Kidney (tissue), 14 donors: ENCODE data around the gene ZNF682. TPM values are rescaled to one million over a fixed set of nuclear protein-coding genes. Genes with fewer than 3 reads are reported as not detected.
"Not testable (repeated sequence)": the region's sequence is repeated elsewhere in the genome, so short reads cannot be mapped to it uniquely, and the experiment has no call there.

Source experiments
- DNase-seq, 5 donors: peaks; one replicate each; pipeline ENCODE4 v3.0.0-alpha.2; 2013 to 2020
- FAIRE-seq: peaks from 2 replicates; lab custom pipeline; 2012; peaks lifted over from hg19 to GRCh38; lab: Jason Lieb, UNC
- H3K27ac ChIP-seq, 2 donors: one replicate each; pipeline ENCODE4 v1.7.0; 2013; ENCODE audit warnings: low read depth in 2 of 2, low read length in 2 of 2, inconsistent platforms in 1 of 2
- H3K27me3 ChIP-seq: one replicate; pipeline ENCODE4 v1.7.1; 2013; ENCODE audit warnings: low read length, inconsistent platforms; ENCODE audit not compliant: control insufficient read depth, insufficient read depth
- H3K36me3 ChIP-seq, 3 donors: one replicate each; pipeline versions ENCODE4 v1.7.0 to v1.7.1; 2013; ENCODE audit warnings: low read length in 3 of 3, control low read depth in 1 of 3, inconsistent platforms in 1 of 3; ENCODE audit not compliant: insufficient read depth in 3 of 3, control insufficient read depth in 2 of 3
- H3K4me1 ChIP-seq, 3 donors: one replicate each; pipeline versions ENCODE4 v1.7.0 to v1.7.1; 2013; ENCODE audit warnings: low read length in 3 of 3, inconsistent platforms in 1 of 3, low read depth in 1 of 3; ENCODE audit not compliant: control insufficient read depth in 2 of 3, insufficient read depth in 2 of 3
- H3K4me3 ChIP-seq, 3 donors: one replicate each; pipeline versions ENCODE4 v1.7.0 to v1.8.1; 2013; ENCODE audit warnings: low read length in 3 of 3, control low read depth in 1 of 3, inconsistent platforms in 1 of 3
- H3K9ac ChIP-seq, 3 donors: one replicate each; pipeline versions ENCODE4 v1.7.0 to v1.7.1; 2013; ENCODE audit warnings: low read length in 3 of 3, control low read depth in 1 of 3, inconsistent platforms in 1 of 3
- H3K9me3 ChIP-seq, 3 donors: one replicate each; pipeline versions ENCODE4 v1.7.0 to v1.7.1; 2013; ENCODE audit warnings: low read length in 3 of 3, control low read depth in 1 of 3, inconsistent platforms in 1 of 3; ENCODE audit not compliant: control insufficient read depth in 2 of 3, insufficient read depth in 1 of 3
- CTCF ChIP-seq: IDR thresholded peaks from 3 replicates; pipeline ENCODE4 v1.5.1; 2012; ENCODE audit warnings: mild to moderate bottlenecking, moderate library complexity, borderline replicate concordance; ENCODE audit not compliant: insufficient read depth; ENCODE audit errors: extremely low read depth
- intact Hi-C: fragments of 100-400 bp; cut with DNase I; formaldehyde crosslinking; loops from one replicate; pipeline ENCODE4 v1.11.1; 2022
- polyA plus RNA-seq: library from polyadenylated mRNA; stranded (reverse); fragments of 350-450 nt; fragmentation: Illumina TruSeq; extraction: RNeasy Lipid Tissue Mini Kit (QIAGEN cat#74804); gene quantifications from one replicate; pipeline ENCODE4 v1.2.3, GENCODE V29; 2014; ENCODE audit warnings: low read depth, low replicate concordance; ENCODE audit not compliant: insufficient read depth
- total RNA-seq: library from RNA; stranded (reverse); fragmentation: NEBNext Ultra II Directional; extraction: Animal tissue kit (Norgen Biotek cat#: 25700); gene quantifications from one replicate; pipeline ENCODE4 v1.2.1, GENCODE V29; 2021
- donor health status: control.
- donor health status: control.
- donor health status: control.
- donor health status: control.
- donor health status: control.
- donor health status: DM: yes; HTN: yes; CAD: no.
- donor health status: Normal renal cell carcinoma (clear cell type).

Gene ZNF682
- total and polyA plus RNA-seq, 2 donors from 2014 or later, result 6.5 to 8.6 TPM

- Histone ChIP-seq H3K27me3 (no peaks in the 10 kb centered on the region), H3K36me3 (no peaks in the 10 kb centered on the region), H3K9me3 (peaks cover 0 to 13% (median 3%) of the 10 kb centered on the region in 3 donors), H3K4me1 (no peaks in the 10 kb centered on the region), H3K9ac (no peak overlapping the region), H3K4me3 (no peak overlapping the region), H3K27ac (no peak overlapping the region)
- no peak for TF ChIP-seq CTCF
- DNase-seq, result no peak
- intact Hi-C loops, result loop anchor here (10.0 kb wide), 1 partner anchor 430 kb away; the partner anchor contains the start of gene CILP2
- no peak for FAIRE-seq
These were observed 74.9 kb downstream of the ZNF682 start for GRCh38 chr19:19964416-19964815.

DNA sequence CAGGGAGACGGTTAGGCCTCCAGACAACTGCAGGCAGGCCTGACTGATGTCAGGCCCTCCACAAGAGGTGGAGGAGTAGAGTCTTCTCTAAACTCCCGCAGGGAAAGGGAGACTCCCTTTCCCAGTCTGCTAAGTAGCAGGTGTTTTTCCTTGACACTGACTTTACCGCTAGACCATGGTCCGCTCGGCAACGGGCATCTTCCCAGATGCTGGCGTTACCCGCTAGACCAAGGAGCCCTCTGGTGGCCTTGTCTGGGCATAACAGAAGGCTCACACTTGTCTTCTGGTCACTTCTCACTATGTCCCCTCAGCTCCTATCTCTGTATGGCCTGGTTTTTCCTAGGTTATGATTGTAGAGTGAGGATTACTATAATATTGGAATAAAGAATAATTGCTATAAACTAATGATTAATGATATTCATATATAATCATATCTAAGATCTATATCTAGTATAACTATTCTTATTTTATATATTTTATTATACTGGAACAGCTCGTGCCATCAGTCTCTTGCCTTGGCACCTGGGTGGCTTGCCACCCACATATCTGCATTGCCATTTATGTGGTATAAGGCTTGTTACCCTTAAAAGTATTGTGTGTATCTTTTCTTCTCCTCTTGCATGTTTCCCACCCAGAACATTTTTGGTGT is 80.0 kb downstream of the ZNF682 start:
- DNase-seq, result peak; percentile 81 to 87 (median 82)
- H3K27me3 ChIP-seq, H3K9me3 ChIP-seq, H3K9ac ChIP-seq, H3K4me1 ChIP-seq, H3K4me3 ChIP-seq, FAIRE-seq, H3K27ac ChIP-seq, intact Hi-C loops, H3K36me3 ChIP-seq: not testable (repeated sequence)
- peak; percentile 56 for TF ChIP-seq CTCF

GRCh38 chr19:19957766-19958165 is 81.5 kb downstream of the ZNF682 start:
- H3K27me3 ChIP-seq, H3K36me3 ChIP-seq, H3K9ac ChIP-seq, FAIRE-seq, H3K9me3 ChIP-seq, H3K4me1 ChIP-seq, DNase-seq, H3K4me3 ChIP-seq, H3K27ac ChIP-seq, intact Hi-C loops: not testable (repeated sequence)

GRCh38 chr19:19956434-19957075 is 82.8 kb downstream of the ZNF682 start:
- no peaks in the 10 kb centered on the region for H3K9me3 ChIP-seq
- no peaks in the 10 kb centered on the region for H3K36me3 ChIP-seq
- no peak for TF ChIP-seq CTCF
- intact Hi-C loops, result no loop called here
- FAIRE-seq (no peak), DNase-seq (peak in 4 of 5 donors; percentile 12 to 37 (median 28))
- H3K4me3 ChIP-seq, result no peak overlapping the region
- no peak overlapping the region for H3K9ac ChIP-seq
- H3K27ac ChIP-seq, result no peak overlapping the region
- H3K27me3 ChIP-seq, result no peaks in the 10 kb centered on the region
- H3K4me1 ChIP-seq, result no peaks in the 10 kb centered on the region
